HG03039 (cell line): Measurements from ENCODE around the gene MFN2.
"Not testable (repeated sequence)": the region's sequence is repeated elsewhere in the genome, so short reads cannot be mapped to it uniquely, and the experiment has no call there.

ENCODE experiments used
- ATAC-seq: cut with Tn5 transposase; IDR thresholded peaks from one replicate; pipeline ENCODE4 v1.9.1; 2021; ENCODE audit warnings: mild to moderate bottlenecking, moderate library complexity; ENCODE audit not compliant: unreplicated experiment

Gene MFN2

DNA sequence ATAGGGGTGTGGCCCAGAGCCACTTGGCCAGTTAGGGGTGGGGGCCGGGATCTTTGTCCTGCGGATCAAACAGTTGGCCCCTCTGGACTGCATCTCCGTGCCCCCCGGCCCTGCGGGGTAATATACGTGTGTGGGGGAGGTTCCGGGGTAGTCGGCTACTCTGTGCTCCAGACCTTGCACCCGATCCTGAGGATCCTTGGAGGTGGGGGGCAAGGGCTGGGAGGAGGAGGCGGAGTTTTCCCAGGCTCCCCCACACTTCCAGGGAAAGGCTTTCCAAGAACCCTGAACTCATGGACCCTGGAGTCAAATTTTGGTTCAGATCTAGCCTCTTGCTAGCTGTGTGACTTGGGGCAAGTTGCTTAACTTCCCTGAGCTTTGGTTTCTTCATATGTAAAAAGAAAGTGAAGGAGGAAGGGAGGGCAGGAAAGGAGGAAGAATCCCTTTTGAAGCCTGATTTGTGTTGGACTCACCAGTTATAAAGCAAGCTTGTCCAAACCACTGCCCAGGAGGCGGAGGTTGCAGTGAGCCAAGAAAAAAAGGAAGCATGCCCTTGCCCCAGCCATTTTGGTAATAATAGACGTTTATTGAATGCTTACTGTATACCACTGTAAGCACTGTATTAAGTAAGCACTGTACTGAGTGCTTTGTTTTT is 39.7 kb downstream of the MFN2 start:
- ATAC-seq, result no peak

DNA sequence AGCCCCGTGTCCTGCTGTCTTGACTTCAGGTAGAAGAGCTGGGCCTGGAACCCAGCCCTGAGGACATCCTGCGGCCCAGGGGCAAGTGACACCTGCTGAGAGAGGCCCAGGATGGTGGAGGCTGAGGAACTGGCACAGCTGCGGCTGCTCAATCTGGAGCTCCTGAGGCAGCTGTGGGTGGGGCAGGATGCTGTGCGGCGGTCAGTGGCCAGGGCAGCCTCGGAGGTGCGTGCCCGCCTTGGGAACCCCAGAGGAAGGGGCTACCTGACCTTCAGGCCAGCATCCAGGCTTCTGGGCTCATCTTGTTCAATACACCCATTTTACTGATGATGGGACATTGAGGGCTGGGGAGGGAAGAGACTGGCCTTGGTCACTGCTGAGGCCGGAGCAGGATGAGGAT is 41.4 kb downstream of the MFN2 start:
- ATAC-seq, result no peak

DNA sequence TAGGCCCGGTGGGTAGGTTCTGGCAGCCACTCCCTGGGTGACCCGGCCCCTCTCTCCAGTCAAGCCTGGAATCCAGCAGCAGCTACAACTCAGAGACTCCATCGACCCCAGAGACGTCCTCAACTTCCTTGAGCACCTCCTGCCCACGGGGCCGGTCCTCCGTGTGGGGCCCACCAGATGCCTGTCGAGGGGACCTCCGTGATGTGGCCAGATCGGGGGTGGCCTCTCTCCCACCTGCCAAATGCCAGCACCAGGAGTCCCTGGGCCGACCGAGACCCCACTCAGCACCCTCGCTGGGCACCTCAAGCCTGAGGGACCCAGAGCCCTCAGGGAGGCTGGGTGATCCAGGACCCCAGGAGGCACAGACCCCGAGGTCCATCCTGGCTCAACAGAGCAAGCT is 41.8 kb downstream of the MFN2 start:
- ATAC-seq, result no peak

DNA sequence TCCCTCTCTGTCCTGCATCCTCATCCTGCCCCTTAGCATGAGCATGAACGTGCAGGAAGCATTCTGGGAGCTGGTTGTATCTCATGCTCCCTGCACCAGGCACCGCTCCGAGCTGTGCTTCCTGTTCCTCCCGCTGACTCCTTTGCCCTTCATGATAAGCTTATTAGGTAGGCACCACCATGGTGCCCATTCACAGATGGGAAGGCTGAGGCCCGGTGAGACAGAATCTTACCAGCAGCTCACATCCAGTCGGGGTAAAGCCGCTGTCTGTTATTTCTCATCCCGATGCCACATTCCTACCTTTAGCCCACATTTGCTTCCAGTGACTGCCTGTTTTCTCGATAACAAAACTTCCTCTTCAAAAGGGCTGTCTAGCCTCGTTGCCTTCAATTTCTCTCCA is 46.3 kb downstream of the MFN2 start:
- no peak for ATAC-seq

DNA sequence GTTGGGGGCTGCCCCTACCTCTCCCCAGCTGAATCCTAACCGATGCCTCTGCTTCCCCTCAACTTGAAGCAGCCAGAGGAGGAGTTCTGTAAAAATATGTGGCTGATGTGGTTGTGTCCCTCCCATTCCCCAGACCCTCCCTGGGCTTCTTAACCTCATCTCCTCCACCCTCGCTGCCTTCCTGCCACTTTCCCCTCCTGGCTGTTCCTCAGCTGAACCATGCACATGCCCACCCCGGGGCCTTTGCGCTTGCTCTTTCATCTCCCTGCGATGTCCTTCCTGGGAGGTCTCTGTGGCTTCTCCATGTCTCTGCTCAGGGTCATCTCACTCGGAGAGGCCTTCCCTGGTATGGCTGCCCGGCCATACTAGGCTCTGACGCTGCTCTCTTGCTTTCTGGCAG is 48.0 kb downstream of the MFN2 start:
- ATAC-seq, result no peak

DNA sequence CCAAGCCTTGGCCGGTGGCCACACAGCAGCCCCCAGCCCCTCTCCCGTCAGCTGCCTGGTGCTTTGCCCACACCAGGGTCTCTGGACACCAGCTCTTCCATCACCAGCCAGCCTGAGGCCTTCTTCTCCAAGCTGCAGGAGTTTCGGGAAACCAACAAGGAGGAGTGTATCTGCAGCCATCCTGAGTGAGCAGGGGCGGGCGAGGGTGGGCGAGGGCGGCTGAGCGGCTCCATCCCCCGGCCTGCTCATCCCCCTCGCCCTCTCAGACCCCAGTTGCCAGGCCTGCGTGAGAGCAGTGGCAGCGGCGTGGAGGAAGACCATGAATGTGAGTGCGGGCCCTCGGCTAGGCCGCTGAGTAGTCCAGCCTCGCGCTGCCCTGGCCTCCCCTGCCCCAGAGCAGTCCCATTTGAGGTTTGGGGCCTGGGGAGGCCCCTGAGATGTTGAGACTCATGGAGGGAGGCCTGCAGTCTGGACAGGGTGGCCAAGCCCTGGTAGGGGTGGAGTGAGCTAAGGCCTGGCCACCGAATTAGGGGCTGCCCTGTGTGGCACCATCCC is 48.8 kb downstream of the MFN2 start:
- no peak for ATAC-seq

DNA sequence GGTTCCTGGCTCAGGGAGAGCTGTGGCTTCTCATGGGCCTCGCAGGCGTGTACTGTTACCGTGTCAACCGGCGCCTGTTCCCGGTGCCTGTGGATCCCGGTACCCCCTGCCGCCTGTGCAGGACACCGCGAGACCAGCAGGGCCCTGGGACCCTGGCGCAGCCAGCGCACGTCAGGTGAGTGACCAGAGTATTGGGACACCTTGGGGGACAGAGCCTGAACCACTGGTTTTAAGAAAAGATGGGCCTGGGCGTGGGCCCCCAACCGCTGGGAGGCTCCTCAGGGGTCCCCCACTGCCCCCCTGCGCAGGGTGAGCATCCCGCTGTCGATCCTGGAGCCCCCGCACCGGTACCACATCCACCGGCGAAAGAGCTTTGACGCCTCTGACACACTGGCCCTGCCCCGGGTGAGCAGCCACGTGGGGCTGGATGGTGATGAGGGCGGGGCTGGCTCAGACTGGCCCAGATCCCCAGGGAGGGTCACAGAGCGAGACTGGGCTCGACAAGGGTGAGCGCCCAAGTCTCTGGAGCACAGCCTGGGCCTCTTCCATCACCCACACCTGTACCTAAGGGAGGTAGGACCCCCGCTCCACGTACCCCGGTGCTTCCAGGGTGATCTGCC is 49.6 kb downstream of the MFN2 start:
- ATAC-seq, result no peak

DNA sequence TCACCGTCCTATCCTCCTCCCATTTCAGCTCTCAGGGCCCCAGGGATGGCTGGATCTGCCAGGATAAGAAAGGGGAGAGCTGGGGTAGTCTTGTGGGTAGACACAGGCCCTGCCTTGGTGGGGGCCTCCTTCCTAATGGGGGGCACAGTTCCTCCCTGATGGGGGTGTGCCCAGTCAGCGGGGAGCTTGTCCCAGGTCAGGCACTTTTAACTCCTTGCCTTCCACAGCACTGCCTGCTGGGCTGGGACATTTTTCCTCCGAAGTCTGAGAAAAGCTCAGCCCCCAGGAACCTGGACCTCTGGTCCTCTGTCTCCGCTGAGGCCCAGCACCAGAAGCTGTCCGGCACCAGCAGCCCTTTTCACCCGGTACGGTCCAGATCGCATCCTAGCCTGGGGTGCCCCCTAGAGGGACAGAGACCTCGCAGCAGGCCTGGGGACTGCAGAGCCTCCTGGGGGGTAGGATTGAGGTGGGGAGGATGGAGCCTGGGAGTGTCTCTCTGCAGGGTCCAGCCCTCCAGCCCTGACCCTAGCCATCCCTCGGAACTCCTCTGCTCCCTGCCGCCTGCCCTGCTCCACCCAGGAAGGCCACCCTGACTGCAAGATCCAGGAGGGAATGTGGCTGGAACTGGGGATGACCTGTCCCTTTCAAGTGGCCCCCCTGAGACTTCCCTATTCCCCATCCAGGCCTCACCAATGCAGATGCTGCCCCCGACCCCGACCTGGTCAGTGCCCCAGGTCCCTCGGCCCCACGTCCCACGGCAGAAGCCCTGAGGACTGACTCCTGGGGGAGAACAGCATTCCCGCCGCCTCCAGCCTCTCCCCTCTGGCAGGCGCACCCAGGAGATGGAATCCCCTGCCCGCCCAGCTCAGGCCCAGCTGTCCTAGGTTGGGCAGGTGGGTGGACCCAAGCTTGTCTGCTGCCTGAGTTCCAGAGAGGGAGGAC is 51.1 kb downstream of the MFN2 start:
- ATAC-seq, result no peak

DNA sequence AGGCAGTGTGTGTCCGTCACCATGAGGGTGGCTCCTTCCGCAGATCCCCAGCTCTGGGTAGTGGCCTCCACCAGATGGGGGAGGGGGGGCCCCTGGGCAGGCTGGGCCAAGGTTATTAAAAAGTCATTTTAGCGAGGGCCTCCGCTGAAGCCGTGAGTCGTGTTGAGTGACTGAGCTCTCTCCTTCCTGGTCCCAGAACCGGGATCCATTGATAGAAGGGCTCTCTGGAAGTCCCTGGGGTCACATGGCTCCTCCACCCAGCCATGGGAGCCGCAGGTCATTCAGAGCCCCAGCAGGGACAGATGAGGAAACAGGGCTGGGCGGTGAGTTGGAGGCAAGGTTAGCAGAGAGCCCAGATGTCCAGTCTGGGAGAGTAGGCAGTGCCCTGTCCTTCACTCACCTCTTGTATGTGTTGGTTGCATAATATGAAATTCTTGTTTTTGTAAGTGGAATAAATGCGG is 51.9 kb downstream of the MFN2 start:
- ATAC-seq, result no peak

DNA sequence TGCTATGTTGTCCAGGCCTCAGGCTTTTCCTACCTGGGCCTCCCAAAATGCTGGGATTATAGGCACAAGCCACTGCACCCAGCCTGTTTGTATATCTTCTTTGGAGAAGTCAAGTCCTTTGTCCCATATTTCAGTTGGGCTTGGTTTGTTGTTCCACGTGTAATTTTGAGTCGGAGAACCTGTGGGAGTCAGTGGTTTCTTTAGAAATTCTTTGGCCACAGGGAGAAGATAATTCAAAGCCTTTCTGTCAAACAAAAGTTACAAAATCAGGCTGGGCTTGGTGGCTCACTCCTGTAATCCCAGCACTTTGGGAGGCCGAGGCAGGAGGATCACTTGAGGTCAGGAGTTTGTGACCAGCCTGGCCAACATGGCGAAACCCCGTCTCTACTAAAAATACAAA is 53.2 kb downstream of the MFN2 start:
- ATAC-seq, result not testable (repeated sequence)

DNA sequence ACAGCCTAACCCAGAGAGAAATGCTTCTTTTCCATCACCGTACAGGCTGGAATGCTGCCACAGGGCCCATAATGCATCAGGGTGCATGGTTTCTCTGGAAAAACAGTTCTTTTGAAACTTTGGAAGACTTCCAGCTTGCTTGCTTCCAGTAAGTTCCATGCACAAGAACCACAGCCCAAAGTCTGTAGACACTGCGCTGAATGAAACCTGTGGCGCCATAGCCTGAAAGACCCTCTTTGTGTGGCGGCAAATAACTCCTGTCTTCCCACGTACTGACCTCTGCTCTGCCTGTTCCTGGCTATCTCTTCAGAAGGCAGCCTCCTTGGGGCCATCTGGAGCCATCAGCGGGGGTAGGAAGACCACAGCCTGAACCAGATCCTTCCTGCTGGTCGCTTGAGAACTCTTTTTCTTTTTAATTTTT is 54.1 kb downstream of the MFN2 start:
- ATAC-seq, result no peak

DNA sequence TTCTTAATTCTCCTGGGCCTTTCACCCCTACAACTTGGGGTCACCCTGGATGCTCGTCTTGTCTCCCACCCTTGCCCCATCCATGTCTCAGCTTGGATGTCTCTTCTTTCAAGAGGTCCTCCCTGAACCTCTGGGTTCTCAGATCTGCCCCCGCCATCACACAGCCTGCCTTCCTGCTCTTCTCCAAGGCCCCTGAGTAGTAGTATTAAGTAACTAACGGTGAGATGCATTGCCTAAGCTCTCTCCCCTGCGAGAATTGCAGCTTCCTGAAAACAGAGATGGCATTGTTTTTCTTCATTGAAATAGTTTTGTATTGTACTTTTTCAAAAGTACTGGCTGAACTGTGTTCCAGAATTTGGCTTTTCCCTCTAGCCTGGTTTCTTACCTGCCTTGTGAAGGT is 55.1 kb downstream of the MFN2 start:
- no peak for ATAC-seq

DNA sequence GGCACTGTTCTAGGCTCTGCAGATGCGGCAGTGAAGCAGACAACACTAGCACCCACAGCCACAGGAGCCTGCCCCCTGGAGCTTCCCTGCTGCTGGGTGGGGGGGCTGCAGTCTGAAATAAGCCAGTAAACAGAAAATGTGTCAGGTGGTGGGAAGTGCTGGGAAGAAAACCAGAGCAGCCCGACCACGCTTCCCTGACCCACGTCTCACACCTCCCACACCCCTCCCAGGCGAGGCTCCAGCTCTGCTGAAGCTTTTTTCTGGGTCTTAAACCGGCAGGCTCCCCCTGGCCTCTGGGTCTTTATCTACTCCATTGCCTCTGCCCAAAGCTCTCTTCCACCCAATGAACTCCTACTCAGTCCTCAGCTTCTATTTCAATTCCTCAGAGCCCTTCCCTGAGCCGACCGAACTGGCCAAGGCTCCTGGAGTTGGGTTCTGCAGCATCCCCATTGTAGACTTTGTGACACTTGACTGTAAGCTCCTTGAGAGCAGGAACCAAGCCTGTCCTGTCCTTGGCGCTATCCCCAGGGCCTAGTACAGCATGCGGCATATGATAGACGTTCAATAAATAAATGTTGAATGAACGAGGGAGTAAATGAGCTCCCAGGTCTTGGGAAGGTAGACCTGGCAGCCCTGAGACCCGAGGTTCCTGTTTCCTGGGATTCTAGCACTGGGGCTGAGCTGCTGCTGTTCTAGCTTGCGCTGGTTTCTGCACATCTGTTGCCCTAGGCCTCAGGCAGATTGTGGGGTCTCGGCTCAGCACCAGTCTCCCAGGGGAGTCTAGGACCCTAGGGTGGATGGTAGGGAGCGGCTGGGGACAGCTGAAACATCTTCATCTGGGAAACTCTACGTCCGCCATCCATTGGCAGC is 57.5 kb downstream of the MFN2 start:
- ATAC-seq, result no peak

DNA sequence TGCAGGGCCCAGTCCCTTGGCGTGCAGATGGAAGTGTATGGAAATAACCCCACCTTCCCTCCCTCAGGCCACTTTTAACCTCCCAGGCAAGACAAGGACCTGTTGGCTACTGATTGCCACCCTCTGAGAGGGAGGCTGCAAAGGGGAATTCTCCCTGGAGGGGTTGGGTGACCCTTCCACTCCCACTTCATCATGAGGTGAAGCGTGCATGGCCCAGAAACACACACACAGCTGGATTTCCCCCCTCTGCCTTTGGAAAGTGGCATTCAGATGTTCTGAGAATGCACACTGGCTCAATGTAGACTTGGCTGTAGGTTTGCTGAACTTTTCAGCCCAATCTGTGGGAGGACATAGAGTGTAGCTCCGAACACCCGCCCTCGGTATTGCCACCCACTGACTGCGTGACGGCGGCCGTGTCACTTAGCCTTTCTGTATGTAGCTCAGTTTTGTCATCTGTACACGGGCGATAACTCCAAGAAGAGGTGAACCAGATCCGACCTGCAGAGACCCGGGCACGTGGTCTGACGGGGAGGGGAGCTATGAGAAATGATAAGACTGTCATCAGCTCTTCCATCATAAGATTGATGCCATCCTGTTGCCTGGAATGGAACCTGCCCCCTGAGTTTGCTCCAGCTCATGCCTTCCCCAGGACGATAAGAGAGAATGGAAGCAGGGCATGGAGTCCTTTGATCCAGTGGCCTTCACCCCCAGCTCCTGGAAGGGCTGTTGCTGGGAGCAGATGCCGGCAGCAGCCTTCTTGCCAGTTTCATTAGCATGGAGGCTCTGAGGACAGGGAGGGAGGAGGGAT is 58.3 kb downstream of the MFN2 start:
- ATAC-seq, result no peak

DNA sequence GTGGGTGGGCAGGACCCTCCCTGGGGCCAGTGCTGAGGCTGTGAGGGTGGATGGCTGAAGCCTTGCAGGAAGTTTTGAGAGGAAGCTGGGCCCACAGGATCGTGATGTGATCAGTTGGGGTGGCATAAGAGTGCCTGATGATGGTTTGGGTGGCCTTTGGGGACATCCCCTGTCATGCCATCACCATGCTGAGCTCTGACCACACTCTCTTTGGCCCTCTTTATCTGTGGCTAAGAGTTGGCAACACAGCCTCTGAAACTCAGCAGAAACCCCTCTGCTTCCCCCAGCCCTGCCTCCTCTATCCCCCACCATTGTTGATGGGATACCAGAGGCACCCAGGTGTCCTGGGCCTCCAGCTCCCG is 58.9 kb downstream of the MFN2 start:
- ATAC-seq, result no peak

DNA sequence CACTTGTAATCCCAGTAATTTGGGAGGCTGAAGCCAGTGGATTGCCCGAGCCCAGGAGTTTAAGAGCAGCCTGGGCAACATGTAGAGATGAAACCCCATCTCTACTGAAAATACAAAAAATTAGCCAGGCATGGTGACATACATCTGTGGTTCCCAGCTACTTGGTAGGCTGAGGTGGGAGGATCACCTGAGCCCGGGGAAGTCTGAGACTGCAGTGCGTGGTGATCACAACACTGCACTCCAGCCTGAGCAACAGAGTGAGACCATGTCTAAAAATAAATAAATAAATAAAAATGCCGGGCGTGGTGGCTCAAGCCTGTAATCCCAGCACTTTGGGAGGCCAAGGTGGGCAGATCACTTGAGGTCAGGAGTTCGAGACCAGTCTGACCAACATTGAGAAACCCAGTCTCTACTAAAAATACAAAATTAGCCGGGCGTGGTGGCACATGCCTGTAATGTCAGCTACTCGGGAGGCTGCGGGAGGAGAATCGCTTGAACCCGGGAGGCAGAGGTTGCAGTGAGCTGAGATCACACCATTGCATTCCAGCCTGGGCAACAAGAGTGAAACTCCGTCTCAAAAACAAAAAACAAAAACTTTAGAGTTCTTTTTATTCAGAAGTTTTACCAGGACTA is 59.7 kb downstream of the MFN2 start:
- ATAC-seq, result not testable (repeated sequence)

DNA sequence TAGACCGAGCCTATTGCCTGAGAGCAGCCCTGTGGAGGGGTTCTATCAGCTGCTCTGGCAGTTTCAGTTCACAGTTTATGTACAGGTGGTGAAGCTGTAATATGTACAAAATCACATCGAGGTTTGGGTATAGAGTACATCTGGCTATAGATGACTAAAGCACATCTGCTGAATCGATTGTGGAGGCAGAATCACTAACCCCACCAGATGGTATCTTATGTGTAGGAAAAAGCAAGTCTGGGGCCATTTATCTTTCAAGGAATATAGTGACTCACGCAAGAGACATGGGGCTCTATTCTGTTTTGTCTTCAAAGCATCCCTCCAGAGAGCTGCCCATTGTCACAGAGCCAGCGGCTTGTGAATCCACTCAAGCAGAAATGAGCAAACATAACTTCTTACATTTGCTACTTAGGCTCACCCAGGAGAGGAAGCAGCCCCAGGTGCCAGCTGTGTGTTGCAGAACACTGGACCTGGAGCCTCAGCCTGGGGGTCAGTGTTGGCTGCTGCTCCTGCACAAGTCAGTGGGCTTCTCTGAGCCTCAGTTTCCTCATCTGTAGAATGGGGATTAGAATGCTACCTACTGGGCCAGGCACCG is 60.3 kb downstream of the MFN2 start:
- peak; percentile 44 for ATAC-seq

DNA sequence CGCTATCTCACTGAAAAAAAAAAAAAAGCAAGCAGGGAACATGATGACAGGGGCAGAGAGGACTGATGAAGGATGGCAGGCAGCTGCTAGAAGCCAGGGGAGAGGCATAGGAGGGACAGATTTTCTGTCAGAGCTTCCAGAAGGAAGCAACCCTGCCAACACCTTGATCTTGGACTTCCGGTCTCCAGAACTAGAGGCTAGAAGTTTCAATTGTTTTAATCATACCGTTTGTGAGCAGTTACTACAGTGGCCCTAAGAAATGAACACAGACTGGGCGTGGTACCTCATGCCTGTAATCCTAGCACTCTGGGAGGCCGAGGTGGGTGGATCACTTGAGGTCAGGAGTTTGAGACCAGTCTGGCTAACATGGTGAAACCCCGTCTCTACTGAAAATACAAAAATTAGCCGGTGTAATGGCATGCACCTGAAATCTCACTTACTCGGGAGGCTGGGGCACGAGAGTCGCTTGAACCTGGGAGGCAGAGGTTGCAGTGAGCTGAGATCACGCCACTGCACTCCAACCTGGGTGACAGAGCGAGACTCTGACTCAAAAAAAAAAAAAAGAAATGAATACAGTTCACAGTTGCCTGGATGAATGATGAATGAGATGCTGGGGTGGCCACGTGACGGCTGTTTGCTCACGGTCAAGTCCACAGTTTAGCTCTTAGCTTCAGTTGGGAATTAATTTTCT is 64.1 kb downstream of the MFN2 start:
- ATAC-seq, result not testable (repeated sequence)
